ENCODE results near the gene TMEM178B. TPM values are rescaled to one million over a fixed set of nuclear protein-coding genes. Genes with fewer than 3 reads are reported as not detected.
"Not testable (repeated sequence)": the region's sequence is repeated elsewhere in the genome, so short reads cannot be mapped to it uniquely, and the experiment has no call there.

The TMEM178B gene
- total RNA-seq, 1 donor from 2014 or later = 0.52 TPM

GRCh38 chr7:141167381-141167964 lies 93.6 kb downstream of the TMEM178B start:
- Histone ChIP-seq H3K4me3 (ENCODE audit: low read length in 3 of 3) (no peak overlapping the region), H3K9ac (ENCODE audit: low read depth in 1 of 3, low read length in 3 of 3) (no peak overlapping the region), H3K27me3 (ENCODE audit: control insufficient read depth in 3 of 3, insufficient read depth in 3 of 3, low read length in 3 of 3) (no peaks in the 10 kb centered on the region), H3K27ac (ENCODE audit: low read depth, low read length) (no peak overlapping the region), H3K9me3 (ENCODE audit: control insufficient read depth in 3 of 3, low read length in 3 of 3) (no peaks in the 10 kb centered on the region), H3K4me1 (ENCODE audit: control insufficient read depth in 3 of 3, insufficient read depth in 3 of 3, low read length in 3 of 3) (no peaks in the 10 kb centered on the region), H3K36me3 (ENCODE audit: control insufficient read depth in 3 of 3, insufficient read depth in 3 of 3, low read length in 3 of 3) (no peaks in the 10 kb centered on the region)

GRCh38 chr7:141169157-141169556 lies 95.3 kb downstream of the TMEM178B start:
- H3K4me3 ChIP-seq (ENCODE audit: low read length in 3 of 3); H3K27ac ChIP-seq (ENCODE audit: low read depth, low read length); H3K27me3 ChIP-seq (ENCODE audit: control insufficient read depth in 3 of 3, insufficient read depth in 3 of 3, low read length in 3 of 3); H3K9ac ChIP-seq (ENCODE audit: low read depth in 1 of 3, low read length in 3 of 3); H3K36me3 ChIP-seq (ENCODE audit: control insufficient read depth in 3 of 3, insufficient read depth in 3 of 3, low read length in 3 of 3); H3K9me3 ChIP-seq (ENCODE audit: control insufficient read depth in 3 of 3, low read length in 3 of 3); H3K4me1 ChIP-seq (ENCODE audit: control insufficient read depth in 3 of 3, insufficient read depth in 3 of 3, low read length in 3 of 3): not testable (repeated sequence)

GRCh38 chr7:141175728-141176127 lies 101.9 kb downstream of the TMEM178B start:
- not testable (repeated sequence) for H3K4me3 ChIP-seq (ENCODE audit: low read length in 3 of 3); H3K4me1 ChIP-seq (ENCODE audit: control insufficient read depth in 3 of 3, insufficient read depth in 3 of 3, low read length in 3 of 3); H3K27me3 ChIP-seq (ENCODE audit: control insufficient read depth in 3 of 3, insufficient read depth in 3 of 3, low read length in 3 of 3); H3K9me3 ChIP-seq (ENCODE audit: control insufficient read depth in 3 of 3, low read length in 3 of 3); H3K27ac ChIP-seq (ENCODE audit: low read depth, low read length); H3K9ac ChIP-seq (ENCODE audit: low read depth in 1 of 3, low read length in 3 of 3); H3K36me3 ChIP-seq (ENCODE audit: control insufficient read depth in 3 of 3, insufficient read depth in 3 of 3, low read length in 3 of 3)

- H3K4me1 ChIP-seq (ENCODE audit: control insufficient read depth in 3 of 3, insufficient read depth in 3 of 3, low read length in 3 of 3); H3K27ac ChIP-seq (ENCODE audit: low read depth, low read length); H3K9ac ChIP-seq (ENCODE audit: low read depth in 1 of 3, low read length in 3 of 3); H3K36me3 ChIP-seq (ENCODE audit: control insufficient read depth in 3 of 3, insufficient read depth in 3 of 3, low read length in 3 of 3); H3K4me3 ChIP-seq (ENCODE audit: low read length in 3 of 3); H3K27me3 ChIP-seq (ENCODE audit: control insufficient read depth in 3 of 3, insufficient read depth in 3 of 3, low read length in 3 of 3); H3K9me3 ChIP-seq (ENCODE audit: control insufficient read depth in 3 of 3, low read length in 3 of 3): not testable (repeated sequence)
Measured at GRCh38 chr7:141177120-141177519, 103.3 kb downstream of the TMEM178B start.

GRCh38 chr7:141178486-141179135 lies 104.7 kb downstream of the TMEM178B start:
- Histone ChIP-seq H3K36me3 (ENCODE audit: control insufficient read depth in 3 of 3, insufficient read depth in 3 of 3, low read length in 3 of 3) (no peaks in the 10 kb centered on the region), H3K4me1 (ENCODE audit: control insufficient read depth in 3 of 3, insufficient read depth in 3 of 3, low read length in 3 of 3) (no peaks in the 10 kb centered on the region), H3K4me3 (ENCODE audit: low read length in 3 of 3) (no peak overlapping the region), H3K27me3 (ENCODE audit: control insufficient read depth in 3 of 3, insufficient read depth in 3 of 3, low read length in 3 of 3) (no peaks in the 10 kb centered on the region), H3K9ac (ENCODE audit: low read depth in 1 of 3, low read length in 3 of 3) (no peak overlapping the region), H3K9me3 (ENCODE audit: control insufficient read depth in 3 of 3, low read length in 3 of 3) (no peaks in the 10 kb centered on the region), H3K27ac (ENCODE audit: low read depth, low read length) (no peak overlapping the region)

- no peak overlapping the region for H3K9ac ChIP-seq (ENCODE audit: low read depth in 1 of 3, low read length in 3 of 3)
- no peaks in the 10 kb centered on the region for H3K9me3 ChIP-seq (ENCODE audit: control insufficient read depth in 3 of 3, low read length in 3 of 3)
- no peaks in the 10 kb centered on the region for H3K27me3 ChIP-seq (ENCODE audit: control insufficient read depth in 3 of 3, insufficient read depth in 3 of 3, low read length in 3 of 3)
- H3K4me1 ChIP-seq (ENCODE audit: control insufficient read depth in 3 of 3, insufficient read depth in 3 of 3, low read length in 3 of 3) = no peaks in the 10 kb centered on the region
- no peaks in the 10 kb centered on the region for H3K36me3 ChIP-seq (ENCODE audit: control insufficient read depth in 3 of 3, insufficient read depth in 3 of 3, low read length in 3 of 3)
- no peak overlapping the region for H3K4me3 ChIP-seq (ENCODE audit: low read length in 3 of 3)
- H3K27ac ChIP-seq (ENCODE audit: low read depth, low read length) = no peak overlapping the region
Measured at GRCh38 chr7:141181812-141182211, 107.9 kb downstream of the TMEM178B start.

GRCh38 chr7:141184532-141185190 lies 110.8 kb downstream of the TMEM178B start:
- Histone ChIP-seq H3K9me3 (ENCODE audit: control insufficient read depth in 3 of 3, low read length in 3 of 3) (no peaks in the 10 kb centered on the region), H3K36me3 (ENCODE audit: control insufficient read depth in 3 of 3, insufficient read depth in 3 of 3, low read length in 3 of 3) (no peaks in the 10 kb centered on the region), H3K27me3 (ENCODE audit: control insufficient read depth in 3 of 3, insufficient read depth in 3 of 3, low read length in 3 of 3) (no peaks in the 10 kb centered on the region), H3K4me1 (ENCODE audit: control insufficient read depth in 3 of 3, insufficient read depth in 3 of 3, low read length in 3 of 3) (no peaks in the 10 kb centered on the region), H3K4me3 (ENCODE audit: low read length in 3 of 3) (no peak overlapping the region), H3K9ac (ENCODE audit: low read depth in 1 of 3, low read length in 3 of 3) (no peak overlapping the region), H3K27ac (ENCODE audit: low read depth, low read length) (no peak overlapping the region)

GRCh38 chr7:141185369-141185967 lies 111.6 kb downstream of the TMEM178B start:
- H3K27me3 ChIP-seq (ENCODE audit: control insufficient read depth in 3 of 3, insufficient read depth in 3 of 3, low read length in 3 of 3) = no peaks in the 10 kb centered on the region
- no peak overlapping the region for H3K9ac ChIP-seq (ENCODE audit: low read depth in 1 of 3, low read length in 3 of 3)
- no peak overlapping the region for H3K4me3 ChIP-seq (ENCODE audit: low read length in 3 of 3)
- no peaks in the 10 kb centered on the region for H3K36me3 ChIP-seq (ENCODE audit: control insufficient read depth in 3 of 3, insufficient read depth in 3 of 3, low read length in 3 of 3)
- H3K9me3 ChIP-seq (ENCODE audit: control insufficient read depth in 3 of 3, low read length in 3 of 3) = no peaks in the 10 kb centered on the region
- H3K27ac ChIP-seq (ENCODE audit: low read depth, low read length) = no peak overlapping the region
- no peaks in the 10 kb centered on the region for H3K4me1 ChIP-seq (ENCODE audit: control insufficient read depth in 3 of 3, insufficient read depth in 3 of 3, low read length in 3 of 3)

- H3K4me3 ChIP-seq (ENCODE audit: low read length in 3 of 3) = no peak overlapping the region
- no peak overlapping the region for H3K9ac ChIP-seq (ENCODE audit: low read depth in 1 of 3, low read length in 3 of 3)
- no peaks in the 10 kb centered on the region for H3K4me1 ChIP-seq (ENCODE audit: control insufficient read depth in 3 of 3, insufficient read depth in 3 of 3, low read length in 3 of 3)
- no peaks in the 10 kb centered on the region for H3K9me3 ChIP-seq (ENCODE audit: control insufficient read depth in 3 of 3, low read length in 3 of 3)
- H3K27ac ChIP-seq (ENCODE audit: low read depth, low read length) = no peak overlapping the region
- H3K36me3 ChIP-seq (ENCODE audit: control insufficient read depth in 3 of 3, insufficient read depth in 3 of 3, low read length in 3 of 3) = no peaks in the 10 kb centered on the region
- H3K27me3 ChIP-seq (ENCODE audit: control insufficient read depth in 3 of 3, insufficient read depth in 3 of 3, low read length in 3 of 3) = no peaks in the 10 kb centered on the region
Measured at GRCh38 chr7:141189231-141189630, 115.4 kb downstream of the TMEM178B start.

GRCh38 chr7:141190495-141190894 lies 116.6 kb downstream of the TMEM178B start:
- Histone ChIP-seq H3K4me3 (ENCODE audit: low read length in 3 of 3) (no peak overlapping the region), H3K27me3 (ENCODE audit: control insufficient read depth in 3 of 3, insufficient read depth in 3 of 3, low read length in 3 of 3) (no peaks in the 10 kb centered on the region), H3K9me3 (ENCODE audit: control insufficient read depth in 3 of 3, low read length in 3 of 3) (no peaks in the 10 kb centered on the region), H3K4me1 (ENCODE audit: control insufficient read depth in 3 of 3, insufficient read depth in 3 of 3, low read length in 3 of 3) (no peaks in the 10 kb centered on the region), H3K9ac (ENCODE audit: low read depth in 1 of 3, low read length in 3 of 3) (no peak overlapping the region), H3K27ac (ENCODE audit: low read depth, low read length) (no peak overlapping the region), H3K36me3 (ENCODE audit: control insufficient read depth in 3 of 3, insufficient read depth in 3 of 3, low read length in 3 of 3) (no peaks in the 10 kb centered on the region)
